HepG2 (cell line): ENCODE measurements around the gene BEST2. TPM values are rescaled to one million over a fixed set of nuclear protein-coding genes. Genes with fewer than 3 reads are reported as not detected.

Source experiments
- AGO2 ChIP-seq: fragments of 200-400 bp; formaldehyde crosslinking; optimal IDR thresholded peaks from 2 replicates; pipeline ENCODE3; 2017; ENCODE audit warnings: mild to moderate bottlenecking, low read depth, low read length, moderate library complexity
- DMAP1 ChIP-seq: IDR thresholded peaks from 2 replicates; pipeline ENCODE4 v1.6.1; 2016
- DPF2 ChIP-seq: sonication (generic); formaldehyde crosslinking; IDR thresholded peaks from 2 replicates; pipeline ENCODE4 v1.4.0; 2020; ENCODE audit warnings: mild to moderate bottlenecking, low read depth, missing genetic modification reagents, borderline replicate concordance
- ETV5 ChIP-seq: IDR thresholded peaks from 2 replicates; pipeline ENCODE4 v1.6.1; 2018; ENCODE audit warnings: missing biosample characterization, missing genetic modification reagents, inconsistent platforms, borderline replicate concordance
- JDP2 ChIP-seq: sonication (generic); formaldehyde crosslinking; IDR thresholded peaks from 2 replicates; pipeline ENCODE4 v1.8.1; 2022; ENCODE audit warnings: missing genetic modification reagents, borderline replicate concordance
- KLF15 ChIP-seq: sonication (generic); formaldehyde crosslinking; IDR thresholded peaks from 2 replicates; pipeline ENCODE4 v1.8.1; 2023; ENCODE audit warnings: borderline replicate concordance, mild to moderate bottlenecking, inconsistent platforms, missing genetic modification reagents, mixed read lengths
- MEF2D ChIP-seq: sonication (generic); formaldehyde crosslinking; IDR thresholded peaks from 2 replicates; pipeline ENCODE4 v1.5.1; 2020; ENCODE audit warnings: mild to moderate bottlenecking, missing genetic modification reagents
- NR3C1 ChIP-seq: sonication (generic); formaldehyde crosslinking; IDR thresholded peaks from 2 replicates; pipeline ENCODE4 v1.4.0; 2020; ENCODE audit warnings: missing genetic modification reagents
- SATB2 ChIP-seq: sonication (generic); formaldehyde crosslinking; IDR thresholded peaks from 2 replicates; pipeline ENCODE4 v1.5.0; 2020; ENCODE audit warnings: missing genetic modification reagents
- SMYD3 ChIP-seq: sonication (generic); formaldehyde crosslinking; IDR thresholded peaks from 2 replicates; pipeline ENCODE4 v1.8.1; 2023; ENCODE audit warnings: mild to moderate bottlenecking, missing genetic modification reagents
- STAG1 ChIP-seq: sonication (generic); formaldehyde crosslinking; IDR thresholded peaks from 2 replicates; pipeline ENCODE4 v1.4.0; 2020; ENCODE audit warnings: missing genetic modification reagents
- THAP9 ChIP-seq: sonication (generic); formaldehyde crosslinking; IDR thresholded peaks from 2 replicates; pipeline ENCODE4; 2020; ENCODE audit warnings: missing genetic modification reagents, mild to moderate bottlenecking, borderline replicate concordance
- ZBTB10 ChIP-seq: sonication (generic); formaldehyde crosslinking; IDR thresholded peaks from 2 replicates; pipeline ENCODE4 v1.4.0; 2020; ENCODE audit warnings: missing genetic modification reagents, borderline replicate concordance
- ZNF20 ChIP-seq: sonication (generic); formaldehyde crosslinking; IDR thresholded peaks from 2 replicates; pipeline ENCODE4 v1.4.0; 2020; ENCODE audit warnings: mild to moderate bottlenecking, moderate library complexity, missing genetic modification reagents
- ZNF501 ChIP-seq: sonication (generic); formaldehyde crosslinking; IDR thresholded peaks from 2 replicates; pipeline ENCODE4 v1.5.1; 2020; ENCODE audit warnings: mild to moderate bottlenecking, moderate library complexity, missing genetic modification reagents
- ZNF530 ChIP-seq: sonication (generic); formaldehyde crosslinking; IDR thresholded peaks from 2 replicates; pipeline ENCODE4 v1.5.0; 2020; ENCODE audit warnings: low read depth, mild to moderate bottlenecking, missing genetic modification reagents
- ZNF547 ChIP-seq: sonication (generic); formaldehyde crosslinking; IDR thresholded peaks from 2 replicates; pipeline ENCODE4 v1.5.1; 2020; ENCODE audit warnings: mild to moderate bottlenecking, missing genetic modification reagents
- ZNF704 ChIP-seq: sonication (generic); formaldehyde crosslinking; IDR thresholded peaks from 2 replicates; pipeline ENCODE4 v1.8.1; 2023; ENCODE audit warnings: mild to moderate bottlenecking, inconsistent platforms, moderate library complexity, missing genetic modification reagents, borderline replicate concordance
- ZNF790 ChIP-seq: sonication (generic); formaldehyde crosslinking; IDR thresholded peaks from 2 replicates; pipeline ENCODE4 v1.8.0; 2022; ENCODE audit warnings: missing genetic modification reagents, mild to moderate bottlenecking, borderline replicate concordance
- ZNF891 ChIP-seq: sonication (generic); formaldehyde crosslinking; IDR thresholded peaks from 2 replicates; pipeline ENCODE4 v1.5.0; 2020; ENCODE audit warnings: mild to moderate bottlenecking, missing genetic modification reagents
- polyA plus RNA-seq, 8 experiments: library from polyadenylated mRNA; depleted of rRNA in 3 of 8; stranded (reverse) in 7 of 8; unstranded in 1 of 8; fragments of >200 nt; fragmentation: Illumina TruSeq in 4 of 8; extraction: Trizol in 4 of 8; gene quantifications; 2 replicates each; pipeline versions ENCODE4 v1.2.1 to v1.2.3, GENCODE V29; 2011 to 2016; ENCODE audit warnings: low read depth in 4 of 8, missing spikeins in 1 of 8, mixed read lengths in 1 of 8; ENCODE audit not compliant: insufficient read depth in 1 of 8
- total RNA-seq, 5 experiments: library from RNA; depleted of rRNA; stranded (reverse); fragments of >200 nt; fragmentation: Illumina TruSeq; extraction: Trizol; gene quantifications; 2 replicates each; pipeline ENCODE4 v1.2.3, GENCODE V29; 2016; ENCODE audit warnings: low read depth in 1 of 5
- TF ChIP-seq, protein P1 (sequence below): sonication (generic); formaldehyde crosslinking; IDR thresholded peaks from 2 replicates; pipeline ENCODE4 v1.4.0; 2020; ENCODE audit warnings: low read depth, mild to moderate bottlenecking, missing genetic modification reagents

Gene BEST2
- total and polyA plus RNA-seq, 2 of the 13 experiments (the other 11 are each of a cell fraction or from before 2014, with no cell fraction given) = not detected

- TF ChIP-seq ZBTB10 (CRISPR knock-in tag) (0 out of 2 replicates have a peak, but pooled peaks have one; percentile 10), ZNF547 (CRISPR knock-in tag) (0 out of 2 replicates have a peak, but pooled peaks have one; percentile 66), STAG1 (CRISPR knock-in tag) (peak; percentile 9; the same call in 1 of the 2 replicates), ZNF501 (CRISPR knock-in tag) (peak; percentile 87), AGO2 (peak; percentile 80), DMAP1 (CRISPR knock-in tag) (peak; percentile 70), ETV5 (peak; percentile 91), ZNF530 (no peak), JDP2 (CRISPR knock-in tag) (no peak; the same call in 1 of the 2 replicates), NR3C1 (CRISPR knock-in tag) (no peak), DPF2 (no peak), ZNF20 (CRISPR knock-in tag) (no peak), SATB2 (no peak; the same call in 1 of the 2 replicates), MEF2D (CRISPR knock-in tag) (0 out of 2 replicates have a peak, but pooled peaks have one; percentile 24), ZNF704 (CRISPR knock-in tag) (no peak), KLF15 (CRISPR knock-in tag) (peak; percentile 55; the same call in 1 of the 2 replicates), ZNF790 (CRISPR knock-in tag) (no peak), SMYD3 (no peak), ZNF891 (CRISPR knock-in tag) (peak; percentile 88; the same call in 1 of the 2 replicates), THAP9 (peak; percentile 74; the same call in 1 of the 2 replicates)
- TF ChIP-seq, protein P1, sequence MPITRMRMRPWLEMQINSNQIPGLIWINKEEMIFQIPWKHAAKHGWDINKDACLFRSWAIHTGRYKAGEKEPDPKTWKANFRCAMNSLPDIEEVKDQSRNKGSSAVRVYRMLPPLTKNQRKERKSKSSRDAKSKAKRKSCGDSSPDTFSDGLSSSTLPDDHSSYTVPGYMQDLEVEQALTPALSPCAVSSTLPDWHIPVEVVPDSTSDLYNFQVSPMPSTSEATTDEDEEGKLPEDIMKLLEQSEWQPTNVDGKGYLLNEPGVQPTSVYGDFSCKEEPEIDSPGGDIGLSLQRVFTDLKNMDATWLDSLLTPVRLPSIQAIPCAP (CRISPR knock-in tag) = no peak; the same call in 1 of the 2 replicates
Observed at GRCh38 chr19:12791345-12792050, 39.9 kb downstream of the BEST2 start, which contains the start of gene JUNB (continued).
